ENCODE results near the gene ZNF639. TPM values are rescaled to one million over a fixed set of nuclear protein-coding genes. Genes with fewer than 3 reads are reported as not detected.

The ZNF639 gene
- polyA plus RNA-seq, 1 donor (not counting 4 experiments of a cell fraction or from before 2014, with no cell fraction given) = 15.8 TPM

DNA sequence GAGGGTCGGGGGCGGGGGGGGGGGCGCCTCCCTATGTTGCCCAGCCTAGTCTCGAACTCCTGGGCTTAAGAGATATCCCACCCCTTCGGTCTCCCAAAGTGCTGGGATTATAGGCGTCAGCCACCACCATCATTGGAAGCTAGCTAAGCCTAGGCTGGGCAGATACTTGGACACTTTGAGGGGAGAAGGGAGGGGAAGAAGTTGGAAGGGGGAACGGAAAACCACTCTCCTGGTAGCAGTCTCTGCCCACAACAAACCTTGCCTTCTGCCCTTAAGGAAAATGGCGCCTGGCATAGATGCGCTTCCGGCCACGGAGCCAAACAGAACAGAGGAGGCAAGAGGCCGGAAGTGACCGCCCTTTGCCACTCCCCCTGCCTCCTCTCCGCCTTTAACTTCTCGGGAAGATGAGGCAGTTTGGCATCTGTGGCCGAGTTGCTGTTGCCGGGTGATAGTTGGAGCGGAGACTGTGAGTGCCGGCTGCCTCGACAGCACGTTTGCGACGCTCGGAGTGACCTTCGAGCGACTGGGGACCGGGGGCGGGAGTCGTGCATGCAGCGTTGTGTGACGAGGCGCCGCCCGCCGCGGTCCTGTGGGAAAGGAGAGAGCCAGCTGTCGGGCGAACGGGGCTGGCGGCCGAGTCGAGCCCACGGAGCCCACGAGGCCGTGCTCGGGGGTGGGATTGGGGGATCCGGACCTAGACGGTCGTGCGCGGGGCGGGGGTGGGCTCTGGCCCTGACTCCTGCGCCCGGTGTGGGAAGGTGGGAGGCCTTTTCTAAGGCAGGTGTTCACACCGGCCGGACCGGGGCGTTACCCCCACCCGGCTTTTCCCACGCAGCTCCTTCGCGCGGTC, 24.7 kb downstream of the ZNF639 start, which contains the start of gene MFN1:
Gene MFN1, plus strand, starts transcription at position 365 of the 850 bp plus-strand sequence. CDS start 1,143 bp downstream, outside the sequence.
- Histone ChIP-seq H3K9me1 (ENCODE audit: control insufficient read depth, extremely low read depth, insufficient read depth, low read length) (peaks cover 2% of the 10 kb centered on the region), H3K9ac (ENCODE audit: control insufficient read depth, extremely low read depth, insufficient read depth, low read length) (peak within 1 kb of the TSS; percentile 76), H2AFZ (ENCODE audit: control insufficient read depth, low read length) (peak within 1 kb of the TSS; percentile 98), H3K27me3 (ENCODE audit: control insufficient read depth, extremely low read depth, insufficient read depth, low read length) (no peaks in the 10 kb centered on the region), H3K4me1 (ENCODE audit: control insufficient read depth, extremely low read depth, insufficient read depth, low read length) (peaks cover 5% of the 10 kb centered on the region), H4K20me1 (ENCODE audit: control insufficient read depth, extremely low read depth, insufficient read depth, low read length) (no peaks in the 10 kb centered on the region), H3K9me3 (ENCODE audit: control insufficient read depth, low read depth, low read length) (no peaks in the 10 kb centered on the region), H3K4me2 (ENCODE audit: control insufficient read depth, extremely low read depth, insufficient read depth, low read depth, low read length) (peak within 1 kb of the TSS; percentile 86), H3K79me2 (ENCODE audit: control insufficient read depth, insufficient read depth, low read length) (peaks cover 17% of the 10 kb centered on the region), H3K36me3 (ENCODE audit: control insufficient read depth in 2 of 2, extremely low read depth in 1 of 2, insufficient read depth in 2 of 2, low read length in 2 of 2) (peaks cover 7 to 8% of the 10 kb centered on the region in 2 experiments), H3K27ac (ENCODE audit: control insufficient read depth, insufficient read depth, low read length) (peak within 1 kb of the TSS; percentile 59), H3K4me3 (ENCODE audit: control insufficient read depth in 2 of 3, extremely low read depth in 1 of 3, insufficient read depth in 2 of 3, low read depth in 1 of 3, low read length in 3 of 3) (peak within 1 kb of the TSS; percentile 76 to 98 (median 84))
- dilution Hi-C loops (cut with MboI; ENCODE audit: extremely low pct_ligation_motif_present, low sequenced_read_pairs) = no loop called here
- DNase-seq (ENCODE audit: low read depth, low spot score) = no peak
- peak; percentile 96 for FAIRE-seq
- no peak for TF ChIP-seq EZH2 (IDR thresholded peaks at IDR 0.05; ENCODE audit: low read length)

DNA sequence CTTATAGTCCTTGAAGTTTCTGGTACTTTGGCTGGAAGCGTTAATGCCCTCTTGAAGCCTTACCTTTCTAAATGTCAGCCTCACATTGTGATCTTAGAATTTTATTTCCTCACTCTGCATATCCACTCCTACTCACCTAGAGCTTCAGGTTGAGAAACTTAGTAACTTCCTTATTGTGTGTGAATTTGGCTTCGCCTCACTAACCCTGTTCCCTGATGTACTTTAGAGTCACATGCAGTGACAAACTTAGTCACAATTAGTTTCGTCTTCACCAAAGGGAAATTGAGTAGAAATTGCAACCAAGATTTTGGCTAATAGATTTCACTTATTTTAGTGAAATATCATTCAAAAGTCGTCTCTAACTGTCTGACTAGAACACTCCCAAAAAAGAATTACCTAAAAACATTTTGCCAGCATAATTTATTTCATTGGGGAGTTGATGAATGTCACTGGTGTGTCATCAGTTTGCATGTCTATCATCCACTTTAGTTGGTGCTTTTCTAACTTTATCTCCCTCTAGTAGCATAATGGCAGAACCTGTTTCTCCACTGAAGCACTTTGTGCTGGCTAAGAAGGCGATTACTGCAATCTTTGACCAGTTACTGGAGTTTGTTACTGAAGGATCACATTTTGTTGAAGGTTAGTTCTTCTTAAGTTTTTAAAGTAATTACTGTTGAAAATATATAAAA, 25.6 kb downstream of the ZNF639 start:
- Histone ChIP-seq H2AFZ (ENCODE audit: control insufficient read depth, low read length) (peak overlapping the region; percentile 98), H3K4me1 (ENCODE audit: control insufficient read depth, extremely low read depth, insufficient read depth, low read length) (peaks cover 5% of the 10 kb centered on the region), H3K9ac (ENCODE audit: control insufficient read depth, extremely low read depth, insufficient read depth, low read length) (peak overlapping the region; percentile 76), H3K9me1 (ENCODE audit: control insufficient read depth, extremely low read depth, insufficient read depth, low read length) (peaks cover 2% of the 10 kb centered on the region), H3K36me3 (ENCODE audit: control insufficient read depth in 2 of 2, extremely low read depth in 1 of 2, insufficient read depth in 2 of 2, low read length in 2 of 2) (peaks cover 7 to 9% of the 10 kb centered on the region in 2 experiments), H3K79me2 (ENCODE audit: control insufficient read depth, insufficient read depth, low read length) (peaks cover 17% of the 10 kb centered on the region), H3K27ac (ENCODE audit: control insufficient read depth, insufficient read depth, low read length) (peak overlapping the region; percentile 59), H3K9me3 (ENCODE audit: control insufficient read depth, low read depth, low read length) (no peaks in the 10 kb centered on the region), H4K20me1 (ENCODE audit: control insufficient read depth, extremely low read depth, insufficient read depth, low read length) (no peaks in the 10 kb centered on the region), H3K27me3 (ENCODE audit: control insufficient read depth, extremely low read depth, insufficient read depth, low read length) (no peaks in the 10 kb centered on the region), H3K4me3 (ENCODE audit: control insufficient read depth in 2 of 3, extremely low read depth in 1 of 3, insufficient read depth in 2 of 3, low read depth in 1 of 3, low read length in 3 of 3) (peak overlapping the region; percentile 76 to 98 (median 84)), H3K4me2 (ENCODE audit: control insufficient read depth, extremely low read depth, insufficient read depth, low read depth, low read length) (peak overlapping the region; percentile 86)
- dilution Hi-C loops (cut with MboI; ENCODE audit: extremely low pct_ligation_motif_present, low sequenced_read_pairs) = no loop called here
- TF ChIP-seq EZH2 (IDR thresholded peaks at IDR 0.05; ENCODE audit: low read length) = no peak
- TF ChIP-seq, protein P1, sequence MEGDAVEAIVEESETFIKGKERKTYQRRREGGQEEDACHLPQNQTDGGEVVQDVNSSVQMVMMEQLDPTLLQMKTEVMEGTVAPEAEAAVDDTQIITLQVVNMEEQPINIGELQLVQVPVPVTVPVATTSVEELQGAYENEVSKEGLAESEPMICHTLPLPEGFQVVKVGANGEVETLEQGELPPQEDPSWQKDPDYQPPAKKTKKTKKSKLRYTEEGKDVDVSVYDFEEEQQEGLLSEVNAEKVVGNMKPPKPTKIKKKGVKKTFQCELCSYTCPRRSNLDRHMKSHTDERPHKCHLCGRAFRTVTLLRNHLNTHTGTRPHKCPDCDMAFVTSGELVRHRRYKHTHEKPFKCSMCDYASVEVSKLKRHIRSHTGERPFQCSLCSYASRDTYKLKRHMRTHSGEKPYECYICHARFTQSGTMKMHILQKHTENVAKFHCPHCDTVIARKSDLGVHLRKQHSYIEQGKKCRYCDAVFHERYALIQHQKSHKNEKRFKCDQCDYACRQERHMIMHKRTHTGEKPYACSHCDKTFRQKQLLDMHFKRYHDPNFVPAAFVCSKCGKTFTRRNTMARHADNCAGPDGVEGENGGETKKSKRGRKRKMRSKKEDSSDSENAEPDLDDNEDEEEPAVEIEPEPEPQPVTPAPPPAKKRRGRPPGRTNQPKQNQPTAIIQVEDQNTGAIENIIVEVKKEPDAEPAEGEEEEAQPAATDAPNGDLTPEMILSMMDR (optimal IDR thresholded peaks at IDR 0.05 in 1 of 3, IDR thresholded peaks at IDR 0.05 in 1 of 3, conservative IDR thresholded peaks at IDR 0.05 in 1 of 3; ENCODE audit: extremely low read depth in 1 of 3, insufficient read depth in 2 of 3, low read length in 3 of 3) = no peak
- FAIRE-seq (peak; percentile 32), DNase-seq (ENCODE audit: low read depth, low spot score) (no peak)
